Stimulated activated CD8-positive, alpha-beta memory T cell treated with anti-CD3 and anti-CD28 coated beads, Interleukin-7, amount 100 ng/mL, for 4 hours (primary cell): ENCODE data around the gene ITGBL1.

Source experiments
- DNase-seq, 2 donors: peaks; one replicate each; pipeline ENCODE4 v3.0.0-alpha.2; 2020; ENCODE audit warnings: low read depth in 2 of 2

The ITGBL1 gene

DNA sequence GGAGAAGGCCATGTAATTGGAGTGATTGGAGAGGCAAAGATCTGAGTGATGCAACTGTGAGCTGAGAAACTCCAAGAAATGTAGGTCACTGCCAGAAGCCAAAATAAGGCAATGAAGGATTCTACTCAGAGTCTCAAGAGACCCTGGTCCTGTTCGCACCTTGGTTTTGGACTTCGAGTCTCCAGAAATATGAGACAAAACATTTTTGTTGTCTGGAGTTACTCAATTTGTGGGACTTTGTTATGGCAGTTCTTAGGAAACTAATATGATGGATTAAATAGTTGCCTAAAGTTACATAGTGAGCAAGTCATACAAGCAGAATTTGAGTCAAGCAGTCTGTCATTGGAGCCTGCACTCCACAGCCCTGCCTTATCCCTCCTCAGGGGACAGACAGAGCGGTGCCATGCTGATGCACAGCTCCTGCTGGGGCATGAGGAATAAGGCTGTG lies 104.2 kb downstream of the ITGBL1 start:
- DNase-seq: no peak

DNA sequence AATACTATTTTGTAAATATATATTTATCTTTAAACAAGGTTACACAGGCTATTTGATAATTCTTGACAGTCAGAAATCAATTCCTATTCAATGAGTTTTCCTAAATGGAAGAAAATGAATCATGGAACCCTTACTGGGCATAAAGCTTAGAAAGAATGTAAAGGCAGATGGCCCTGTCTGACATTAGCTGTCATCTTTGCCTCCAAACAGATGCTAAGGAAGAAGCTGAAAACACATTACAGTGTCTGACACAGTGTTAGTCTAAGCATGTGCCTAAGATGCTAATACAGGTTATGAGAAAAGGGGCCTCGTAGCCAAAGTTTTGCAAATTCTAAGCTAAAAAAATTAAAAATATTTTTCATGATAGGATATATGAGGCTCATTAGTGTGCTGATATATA lies 112.8 kb downstream of the ITGBL1 start:
- no peak for DNase-seq

- DNase-seq: no peak
Observed at GRCh38 chr13:101567841-101568240, 115.4 kb downstream of the ITGBL1 start.

- no peak for DNase-seq
Observed at GRCh38 chr13:101569807-101570206, 117.3 kb downstream of the ITGBL1 start.

GRCh38 chr13:101570410-101570809 lies 117.9 kb downstream of the ITGBL1 start:
- no peak for DNase-seq

DNA sequence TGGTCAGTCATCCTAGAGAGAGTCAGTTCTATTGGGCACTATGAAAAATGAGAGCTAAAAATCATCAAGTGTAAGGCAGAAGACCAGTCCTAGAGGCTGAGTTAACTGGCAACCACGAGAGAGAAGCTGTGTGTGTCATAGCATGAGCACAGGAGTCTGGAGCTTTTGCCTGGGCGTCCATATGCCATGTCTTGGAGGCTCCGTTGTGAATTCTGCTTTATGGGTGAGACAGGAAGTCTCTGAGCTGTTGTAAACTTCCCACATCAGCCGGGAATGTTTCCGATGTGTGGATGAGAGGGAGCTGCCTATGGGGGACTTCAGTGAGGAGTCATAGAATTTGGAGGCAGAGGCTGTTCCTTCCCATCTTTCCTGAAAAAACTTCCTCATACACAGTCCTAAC lies 120.0 kb downstream of the ITGBL1 start:
- DNase-seq: no peak

DNA sequence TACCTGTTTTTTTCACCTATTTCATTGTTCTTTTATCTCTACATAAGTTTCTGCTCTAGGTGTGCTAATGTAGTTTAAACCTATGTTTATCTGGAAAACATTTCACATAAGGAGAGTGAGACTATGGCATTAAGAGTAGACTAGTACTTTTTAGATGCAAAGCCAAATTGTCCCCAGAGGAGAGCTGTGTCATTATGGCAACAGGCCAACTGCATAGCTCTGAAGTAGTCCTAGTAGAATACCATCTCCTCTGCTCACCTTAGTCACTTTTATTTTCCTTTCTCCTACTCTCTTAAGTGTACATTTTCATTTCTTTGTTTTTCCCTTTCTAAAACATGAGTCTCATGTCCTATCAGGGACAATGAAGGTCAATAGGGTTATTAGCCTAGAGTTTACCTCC lies 123.1 kb downstream of the ITGBL1 start:
- DNase-seq: no peak

- no peak for DNase-seq
Observed at GRCh38 chr13:101576455-101576854, 124.0 kb downstream of the ITGBL1 start.

DNA sequence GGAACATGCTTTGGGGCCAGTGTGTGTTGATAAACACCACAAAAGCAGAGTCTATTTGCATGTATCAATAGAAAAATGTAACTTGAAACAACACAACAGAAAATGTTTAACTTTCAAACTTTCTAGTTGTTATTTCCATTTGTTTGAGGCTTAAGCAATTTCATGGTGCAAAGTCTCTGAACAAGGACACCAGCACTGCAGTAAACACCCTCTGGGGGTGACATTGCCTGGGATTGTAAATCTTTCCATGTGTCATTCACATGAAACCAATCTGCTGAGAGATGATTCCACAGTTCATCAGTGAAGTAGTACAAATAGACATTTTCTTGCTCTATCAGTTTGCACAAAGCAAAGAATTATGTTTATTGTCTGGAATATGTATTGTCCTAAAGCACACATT lies 124.5 kb downstream of the ITGBL1 start:
- DNase-seq: no peak

DNA sequence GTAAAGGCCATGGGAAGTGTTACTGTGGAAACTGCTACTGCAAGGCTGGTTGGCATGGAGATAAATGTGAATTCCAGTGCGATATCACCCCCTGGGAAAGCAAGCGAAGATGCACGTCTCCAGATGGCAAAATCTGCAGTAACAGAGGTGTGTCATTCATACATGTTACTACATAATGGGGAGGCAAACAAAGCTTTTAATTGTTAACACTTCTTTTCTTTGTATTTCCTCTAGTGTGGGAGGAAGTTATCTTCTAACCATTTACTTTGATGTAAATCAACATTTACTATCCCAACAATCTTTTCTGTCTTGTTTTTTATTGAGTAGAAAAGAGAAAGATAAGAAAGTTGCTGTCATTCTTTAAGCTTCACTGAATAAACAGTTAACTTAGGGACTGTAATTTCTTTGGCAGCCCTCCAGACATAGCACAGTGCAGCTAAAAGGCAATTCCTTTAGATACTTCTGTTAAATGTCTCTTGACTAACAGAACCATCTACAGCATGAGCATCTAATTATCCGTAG lies 126.9 kb downstream of the ITGBL1 start:
- no peak for DNase-seq

DNA sequence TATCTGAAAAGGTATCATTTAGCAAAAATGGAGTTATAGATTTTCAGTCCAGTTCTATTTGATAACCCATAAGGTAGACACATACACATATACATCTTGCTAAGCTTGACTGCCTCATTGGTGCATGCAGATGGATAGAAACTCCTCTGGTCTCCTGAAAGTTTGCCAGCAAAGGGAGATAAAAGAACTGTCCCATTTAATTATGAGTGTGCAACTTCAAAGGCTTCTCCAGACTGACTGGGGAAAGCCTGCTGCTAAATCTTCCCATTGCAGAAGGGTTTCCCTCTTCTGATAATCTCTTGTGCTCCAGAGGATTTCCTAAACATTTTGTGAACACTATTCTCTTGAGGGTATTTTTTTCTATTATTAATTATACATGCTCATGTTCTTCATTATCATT lies 131.9 kb downstream of the ITGBL1 start:
- DNase-seq: no peak

DNA sequence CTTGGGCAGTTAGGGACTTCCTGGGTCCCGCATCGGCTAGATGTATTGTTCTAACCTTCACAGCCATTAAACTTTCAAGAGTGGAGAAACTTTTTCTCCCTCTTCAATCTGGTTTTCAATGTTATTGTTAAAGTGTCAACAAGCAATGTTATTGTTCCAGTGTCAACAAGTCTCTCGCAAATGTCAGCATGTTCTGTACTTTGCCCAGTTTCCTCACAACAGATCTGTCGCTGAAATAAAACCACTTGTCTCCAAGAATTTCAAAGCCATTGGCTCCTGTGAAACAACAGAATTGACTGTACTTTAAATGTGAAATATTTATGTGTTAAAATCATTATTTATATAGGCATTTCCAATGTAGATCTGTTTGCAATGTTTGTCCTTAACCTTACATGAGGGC lies 138.0 kb downstream of the ITGBL1 start:
- no peak for DNase-seq

GRCh38 chr13:101594936-101595335 lies 142.5 kb downstream of the ITGBL1 start:
- no peak for DNase-seq

DNA sequence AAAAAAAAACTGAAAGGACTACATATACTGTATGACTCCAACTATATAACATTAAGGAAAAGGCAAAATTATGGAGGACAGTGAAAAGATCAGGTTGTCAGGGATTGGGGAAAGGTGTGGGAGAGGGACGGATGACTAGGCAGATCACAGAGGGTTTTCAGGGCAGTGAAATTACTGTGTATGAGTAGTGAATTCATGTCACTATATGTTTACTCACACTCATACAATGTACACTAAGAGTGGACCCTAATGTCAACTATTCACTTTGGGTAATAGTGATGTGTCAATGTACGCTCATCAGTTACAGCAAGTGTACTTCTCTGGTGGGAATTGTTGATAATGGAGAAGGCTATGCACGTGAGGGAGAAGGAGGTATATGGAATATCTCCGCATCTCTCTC lies 144.3 kb downstream of the ITGBL1 start:
- no peak for DNase-seq

GRCh38 chr13:101611491-101612475 lies 159.3 kb downstream of the ITGBL1 start:
- DNase-seq: no peak

DNA sequence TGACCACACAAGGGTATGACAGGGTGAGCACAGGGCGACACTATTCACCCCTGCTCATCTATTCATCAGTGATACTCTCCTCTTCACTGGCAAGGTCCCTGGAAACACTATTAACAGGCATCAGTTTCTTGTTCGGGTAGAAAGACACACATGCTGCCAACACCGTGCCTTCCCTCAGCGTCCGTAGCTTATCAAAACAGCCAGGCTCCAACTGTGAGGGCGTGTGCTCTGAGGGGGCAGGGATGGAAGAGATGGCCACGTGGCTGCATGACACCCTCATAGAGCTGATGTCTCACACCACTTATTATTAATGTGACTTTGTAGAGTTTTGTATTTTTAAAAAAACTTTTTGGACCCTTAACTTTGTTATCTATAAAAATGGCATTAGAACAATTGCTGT lies 160.3 kb downstream of the ITGBL1 start:
- no peak for DNase-seq

DNA sequence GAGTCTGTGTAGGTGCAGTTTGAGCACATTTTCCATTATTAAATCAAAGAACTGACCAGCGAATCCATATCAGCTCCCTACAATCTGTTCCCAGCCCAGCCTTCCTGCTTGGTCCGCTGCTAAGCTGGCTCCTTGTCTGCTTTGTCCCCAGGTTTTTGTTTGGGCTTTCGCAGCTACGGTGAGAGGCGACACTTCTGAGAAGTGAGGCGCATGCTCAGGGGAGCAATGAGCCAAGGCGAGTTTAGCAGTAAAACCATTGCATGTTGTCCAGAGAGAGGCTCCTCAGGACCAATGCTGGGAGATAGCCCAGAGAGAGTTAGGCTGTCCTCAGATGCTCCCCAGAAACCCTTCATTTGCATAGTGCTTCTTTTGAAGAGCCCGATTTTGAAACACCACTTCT lies 162.0 kb downstream of the ITGBL1 start:
- DNase-seq: no peak

DNA sequence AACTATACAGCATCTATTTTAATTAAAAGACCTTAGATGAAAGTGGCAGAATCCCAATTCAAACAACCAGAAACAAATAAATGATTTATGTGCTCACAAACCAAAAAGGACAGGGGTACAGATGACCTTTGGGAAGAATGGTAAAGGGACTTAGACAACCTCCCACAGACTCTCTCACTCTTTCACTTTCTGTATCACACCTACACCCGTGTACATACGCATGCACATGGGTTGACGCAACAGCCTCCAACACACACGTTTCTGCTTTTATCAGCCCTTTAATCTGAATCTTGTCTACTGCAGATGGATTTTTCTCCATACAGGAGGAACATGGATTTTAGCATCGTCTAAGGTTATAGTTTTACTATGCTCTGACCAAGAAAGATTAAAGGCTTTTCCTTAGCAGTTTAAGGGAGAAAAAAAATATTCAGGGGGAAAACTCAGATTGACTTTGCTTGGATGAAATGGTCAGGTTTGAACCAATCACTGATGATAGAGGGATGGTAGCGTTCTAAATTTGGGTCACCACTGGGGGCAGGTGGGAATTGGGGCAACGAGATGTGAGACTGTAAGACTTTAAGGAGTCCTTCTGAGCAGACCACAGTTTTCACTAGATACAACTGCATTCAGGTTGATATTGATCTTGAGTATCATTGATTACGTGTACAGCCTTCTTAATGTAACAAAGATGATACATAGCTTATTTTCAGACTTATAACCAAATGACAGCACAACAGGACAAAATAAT lies 166.1 kb downstream of the ITGBL1 start:
- DNase-seq: no peak

GRCh38 chr13:101621099-101621498 lies 168.6 kb downstream of the ITGBL1 start:
- DNase-seq: no peak

DNA sequence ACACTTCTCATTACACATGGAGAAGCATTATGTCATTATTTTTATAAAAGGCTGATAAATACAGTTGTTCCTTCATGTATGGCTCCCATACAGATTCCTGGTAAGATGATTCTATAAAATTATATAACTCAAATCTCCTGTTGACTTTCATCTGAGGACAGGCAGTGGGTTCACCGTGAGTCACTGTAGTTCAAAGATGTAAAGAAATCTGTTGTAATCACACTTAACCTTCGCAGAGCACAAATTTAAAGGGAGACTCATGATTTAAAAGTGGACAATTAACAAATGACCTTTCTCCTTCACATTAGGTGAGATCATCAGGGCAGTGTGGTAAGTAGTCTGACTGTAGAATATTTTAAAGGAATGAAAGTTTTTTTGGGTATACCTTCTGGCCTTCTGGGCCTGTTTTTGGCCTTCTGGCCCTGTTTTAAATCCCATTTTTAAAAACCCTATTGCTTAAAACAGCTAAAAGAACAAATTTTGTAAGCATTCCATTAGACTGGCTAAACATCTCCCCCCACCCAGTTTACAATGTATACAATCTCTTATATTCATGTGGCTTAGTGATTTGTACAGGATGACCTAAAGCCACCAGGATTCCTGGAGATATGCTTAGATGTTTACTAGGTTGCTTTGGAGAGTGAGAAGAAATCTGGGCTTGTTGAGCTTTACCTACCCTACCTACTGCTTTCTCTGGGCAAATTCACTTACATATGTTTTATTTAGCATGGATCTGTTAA lies 171.2 kb downstream of the ITGBL1 start:
- DNase-seq: no peak

- no peak for DNase-seq
Observed at GRCh38 chr13:101624210-101624922, 171.9 kb downstream of the ITGBL1 start.
